ENCODE measurements around the gene TTC9B.

GRCh38 chr19:40229926-40230417 lies 11.8 kb upstream of the TTC9B start:
- TF ChIP-seq CTCF (IDR thresholded peaks at IDR 0.05) (no peak), POLR2AphosphoS5 (IDR thresholded peaks at IDR 0.05) (no peak), POLR2A (IDR thresholded peaks at IDR 0.05) (no peak), EP300 (IDR thresholded peaks at IDR 0.05) (no peak)
